Neuron (in vitro differentiated cells): ENCODE measurements around the gene SS18L1.

Experiments
- H2AFZ ChIP-seq: one replicate; pipeline ENCODE4 v1.6.1; 2013; ENCODE audit warnings: low read depth, mild to moderate bottlenecking, inconsistent platforms, low read length, moderate library complexity
- H3K27me3 ChIP-seq: one replicate; pipeline ENCODE4 v1.6.1; 2013; ENCODE audit warnings: low read length; ENCODE audit not compliant: insufficient read depth
- H3K36me3 ChIP-seq: one replicate; pipeline ENCODE4 v1.6.1; 2013; ENCODE audit warnings: low read length; ENCODE audit not compliant: insufficient read depth
- H3K4me1 ChIP-seq: one replicate; pipeline ENCODE4 v1.6.1; 2013; ENCODE audit warnings: low read length; ENCODE audit not compliant: insufficient read depth
- H3K4me3 ChIP-seq: 2 replicates; pipeline ENCODE4 v1.5.1; 2013; ENCODE audit warnings: mild to moderate bottlenecking, low read length, moderate library complexity
- H3K9me3 ChIP-seq: one replicate; pipeline ENCODE4 v1.6.1; 2013; ENCODE audit warnings: low read length

The SS18L1 gene

DNA sequence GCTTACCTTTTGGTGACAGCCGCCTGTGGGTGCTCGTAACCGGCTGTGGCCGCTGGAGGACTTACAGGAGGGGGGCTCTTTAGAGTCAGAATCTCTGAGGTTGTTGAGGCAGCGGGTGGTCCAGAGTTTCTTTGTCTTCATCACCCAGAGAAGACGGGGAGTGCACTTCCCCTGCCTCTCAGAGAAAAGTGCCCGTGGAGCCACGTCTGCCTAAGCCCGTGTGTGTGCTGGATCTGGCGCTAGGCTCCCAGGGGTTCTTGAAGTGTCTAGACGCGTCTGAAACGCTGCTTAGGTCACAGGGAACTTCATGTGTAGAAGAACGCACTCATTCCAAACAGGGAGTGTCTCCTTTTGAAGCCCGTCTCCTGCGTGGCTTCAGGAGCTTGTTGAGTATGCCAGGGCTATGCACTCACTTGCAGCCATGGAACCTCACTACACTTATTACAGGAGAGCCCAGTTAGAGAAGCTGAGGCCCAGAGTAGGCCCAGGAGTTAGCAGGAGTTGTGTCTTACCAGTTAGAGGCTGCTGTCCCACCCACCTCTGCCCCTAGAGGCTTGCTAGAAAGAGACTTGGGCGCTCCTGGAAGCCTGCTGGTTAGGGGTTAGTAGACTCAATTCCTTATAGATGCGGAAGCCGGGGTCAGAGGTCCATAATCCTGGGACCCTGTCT is 20.0 kb upstream of the SS18L1 start:
- H2AFZ ChIP-seq = no peak overlapping the region
- H3K9me3 ChIP-seq = no peaks in the 10 kb centered on the region
- H3K4me3 ChIP-seq = peak overlapping the region; percentile 89
- H3K36me3 ChIP-seq = peaks cover 40% of the 10 kb centered on the region
- no peaks in the 10 kb centered on the region for H3K27me3 ChIP-seq
- peaks cover 20% of the 10 kb centered on the region for H3K4me1 ChIP-seq

- H3K27me3 ChIP-seq = no peaks in the 10 kb centered on the region
These were observed 17.4 kb upstream of the SS18L1 start for GRCh38 chr20:62126141-62126540.

DNA sequence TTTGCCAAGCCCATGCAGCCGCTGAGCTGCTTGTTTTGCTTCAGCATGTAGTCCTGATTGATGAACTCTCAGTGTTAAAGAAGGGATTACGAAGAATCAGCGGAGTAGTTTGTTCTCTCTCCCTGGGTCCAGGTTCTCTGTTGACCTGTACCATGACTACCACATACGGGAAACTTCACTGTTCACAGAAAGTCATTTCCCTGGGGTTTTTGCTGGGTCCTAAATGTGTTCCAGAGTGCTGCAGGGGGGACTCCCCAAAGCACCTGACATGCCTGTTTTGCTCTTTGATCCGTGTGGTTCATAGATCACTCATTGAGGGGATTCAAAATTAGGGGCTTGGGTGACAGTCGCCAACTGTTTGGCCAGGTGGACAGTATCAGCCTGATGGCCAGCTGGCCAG is 15.8 kb upstream of the SS18L1 start:
- Histone ChIP-seq H2AFZ (no peak overlapping the region), H3K27me3 (no peaks in the 10 kb centered on the region), H3K36me3 (peaks cover 82% of the 10 kb centered on the region), H3K4me3 (no peak overlapping the region), H3K9me3 (no peaks in the 10 kb centered on the region), H3K4me1 (peaks cover 16% of the 10 kb centered on the region)

More at GRCh38 chr20:62126141-62126540, 17.4 kb upstream of the SS18L1 start:
- Histone ChIP-seq H2AFZ (no peak overlapping the region), H3K36me3 (peaks cover 66% of the 10 kb centered on the region), H3K9me3 (no peaks in the 10 kb centered on the region), H3K4me3 (no peak overlapping the region), H3K4me1 (peaks cover 16% of the 10 kb centered on the region)

DNA sequence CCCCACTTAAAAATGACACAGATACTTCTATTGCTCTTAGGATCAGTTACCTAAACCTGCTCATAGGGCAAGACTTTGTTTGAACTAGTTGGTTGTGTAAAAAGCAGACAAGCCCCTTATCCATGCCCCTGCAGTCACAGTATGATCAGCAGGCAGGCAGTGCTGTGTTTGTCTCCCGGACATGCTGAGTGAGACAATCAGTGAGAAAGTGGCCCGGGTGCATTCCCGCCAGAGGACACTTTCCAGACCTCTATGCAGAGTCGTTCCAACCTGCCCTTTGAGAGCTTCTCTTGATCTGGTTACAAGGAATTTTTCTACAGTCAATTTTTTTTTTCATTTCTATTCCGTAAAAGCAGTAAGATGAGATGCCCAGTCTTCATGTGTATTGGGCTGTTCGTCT is 15.1 kb upstream of the SS18L1 start:
- peaks cover 90% of the 10 kb centered on the region for H3K36me3 ChIP-seq
- H2AFZ ChIP-seq = no peak overlapping the region

DNA sequence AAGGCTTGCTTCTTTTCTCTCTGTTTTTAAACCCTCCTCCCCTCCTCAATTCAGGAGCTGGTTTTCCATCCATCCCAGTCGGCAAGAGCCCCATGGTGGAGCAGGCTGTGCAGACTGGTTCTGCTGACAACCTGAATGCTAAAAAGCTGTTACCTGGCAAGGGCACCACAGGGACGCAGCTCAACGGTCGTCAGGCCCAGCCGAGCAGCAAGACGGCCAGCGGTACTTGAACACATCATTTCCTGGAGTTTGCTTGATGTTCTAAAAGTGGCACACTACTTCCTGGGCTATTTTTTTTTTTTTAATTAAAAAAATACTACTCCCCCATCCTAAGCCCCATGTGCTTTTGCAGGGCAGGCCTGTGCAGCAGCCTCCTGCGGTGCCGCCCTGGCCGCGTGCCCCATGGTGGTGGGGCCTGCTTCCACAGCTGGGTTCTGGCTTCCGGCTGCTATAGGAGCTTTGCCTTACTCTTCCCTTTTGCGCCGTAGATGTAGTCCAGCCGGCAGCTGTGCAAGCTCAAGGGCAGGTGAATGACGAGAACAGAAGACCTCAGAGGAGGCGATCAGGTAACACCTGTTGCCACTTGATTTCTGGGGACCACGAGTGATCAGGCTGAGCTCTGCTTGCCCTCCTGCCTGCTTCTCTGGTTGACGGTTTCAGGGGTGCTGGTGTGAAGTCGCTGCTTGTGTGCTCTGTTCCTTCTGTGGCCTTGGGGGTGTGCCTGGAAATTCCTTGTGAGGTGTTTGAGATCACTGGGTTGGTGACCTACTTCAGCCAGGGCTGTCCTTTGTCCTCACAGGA is 13.6 kb upstream of the SS18L1 start:
- Histone ChIP-seq H3K27me3 (no peaks in the 10 kb centered on the region), H3K36me3 (peaks cover 96% of the 10 kb centered on the region), H3K4me3 (no peak overlapping the region), H3K9me3 (no peaks in the 10 kb centered on the region), H2AFZ (no peak overlapping the region), H3K4me1 (no peaks in the 10 kb centered on the region)

More for the DNA sequence above, 15.1 kb upstream of the SS18L1 start:
- Histone ChIP-seq H3K4me1 (peaks cover 12% of the 10 kb centered on the region), H3K27me3 (no peaks in the 10 kb centered on the region), H3K9me3 (no peaks in the 10 kb centered on the region), H3K4me3 (no peak overlapping the region)

- Histone ChIP-seq H3K4me3 (no peak overlapping the region), H3K4me1 (no peaks in the 10 kb centered on the region), H3K36me3 (peaks cover 97% of the 10 kb centered on the region), H3K27me3 (no peaks in the 10 kb centered on the region), H2AFZ (no peak overlapping the region), H3K9me3 (no peaks in the 10 kb centered on the region)
These were observed 11.8 kb upstream of the SS18L1 start for GRCh38 chr20:62131560-62132320.

GRCh38 chr20:62132421-62132820 is 11.1 kb upstream of the SS18L1 start:
- Histone ChIP-seq H2AFZ (no peak overlapping the region), H3K9me3 (no peaks in the 10 kb centered on the region), H3K27me3 (no peaks in the 10 kb centered on the region), H3K4me3 (no peak overlapping the region), H3K4me1 (no peaks in the 10 kb centered on the region), H3K36me3 (peaks cover 97% of the 10 kb centered on the region)

DNA sequence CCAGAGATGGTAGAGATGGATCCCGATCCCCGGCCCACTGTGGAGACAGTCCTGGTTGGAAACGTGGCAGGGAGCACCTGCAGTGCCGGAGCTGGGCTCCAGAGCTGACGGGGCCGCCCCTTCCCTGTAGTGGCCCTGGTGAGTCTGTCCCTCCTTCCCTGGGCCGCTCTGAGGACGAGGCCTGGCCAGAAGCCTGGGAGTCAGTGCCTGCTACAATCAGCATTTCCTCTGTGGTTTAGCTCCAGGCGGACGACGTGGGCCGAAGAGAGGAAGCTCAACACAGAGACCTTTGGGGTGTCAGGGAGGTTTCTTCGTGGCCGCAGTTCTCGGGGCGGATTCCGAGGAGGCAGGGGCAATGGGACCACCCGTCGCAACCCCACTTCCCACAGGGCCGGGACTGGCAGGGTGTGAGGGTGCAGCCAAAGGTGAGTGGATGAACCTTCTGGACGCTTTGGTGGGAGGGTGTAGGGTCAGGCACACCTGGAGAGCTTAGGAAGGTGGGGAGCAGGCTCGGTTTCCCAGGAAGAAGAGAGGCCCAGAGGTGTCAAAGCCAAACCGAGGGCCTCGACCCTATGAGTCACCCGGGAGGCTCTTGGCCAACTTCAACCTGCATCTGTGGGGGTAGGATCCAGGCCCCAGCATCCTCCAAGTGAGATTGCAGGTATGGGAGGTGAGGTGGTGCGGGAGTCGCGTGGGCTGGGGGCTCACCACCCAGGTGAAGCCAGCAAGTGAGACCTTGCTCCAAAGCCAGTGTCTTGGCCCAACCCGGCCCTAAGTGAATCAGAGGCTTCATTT is 10.3 kb upstream of the SS18L1 start:
- Histone ChIP-seq H3K36me3 (peaks cover 97% of the 10 kb centered on the region), H3K4me3 (no peak overlapping the region), H2AFZ (no peak overlapping the region), H3K27me3 (no peaks in the 10 kb centered on the region), H3K9me3 (no peaks in the 10 kb centered on the region), H3K4me1 (no peaks in the 10 kb centered on the region)

GRCh38 chr20:62133864-62134263 is 9.7 kb upstream of the SS18L1 start:
- Histone ChIP-seq H2AFZ (no peak overlapping the region), H3K4me3 (no peak overlapping the region), H3K36me3 (peaks cover 95% of the 10 kb centered on the region), H3K27me3 (no peaks in the 10 kb centered on the region), H3K4me1 (no peaks in the 10 kb centered on the region), H3K9me3 (no peaks in the 10 kb centered on the region)

- Histone ChIP-seq H3K27me3 (no peaks in the 10 kb centered on the region), H3K4me1 (no peaks in the 10 kb centered on the region), H2AFZ (no peak overlapping the region), H3K4me3 (no peak overlapping the region), H3K36me3 (peaks cover 95% of the 10 kb centered on the region), H3K9me3 (no peaks in the 10 kb centered on the region)
These were observed 8.8 kb upstream of the SS18L1 start for GRCh38 chr20:62134735-62135231.

GRCh38 chr20:62135573-62136266 is 7.8 kb upstream of the SS18L1 start:
- Histone ChIP-seq H3K9me3 (no peaks in the 10 kb centered on the region), H3K4me1 (no peaks in the 10 kb centered on the region), H3K36me3 (peaks cover 94% of the 10 kb centered on the region), H2AFZ (no peak overlapping the region), H3K27me3 (no peaks in the 10 kb centered on the region), H3K4me3 (no peak overlapping the region)
